ENCODE data around the gene OGFR. TPM values are rescaled to one million over a fixed set of nuclear protein-coding genes. Genes with fewer than 3 reads are reported as not detected.

OGFR gene
- total RNA-seq, 1 experiment from 2014 or later: 80.1 TPM

- no peak for TF ChIP-seq CTCF (IDR thresholded peaks at IDR 0.05; ENCODE audit: unreplicated experiment)
- intact Hi-C loops (cut with micrococcal nuclease; ENCODE audit: unreplicated experiment): no loop called here
- Mint-ChIP-seq H3K4me1 (ENCODE audit: low read depth, unreplicated experiment) (peaks cover 22% of the 10 kb centered on the region), H3K36me3 (ENCODE audit: insufficient read depth, unreplicated experiment) (peaks cover 16% of the 10 kb centered on the region), H3K9me3 (ENCODE audit: low read depth, unreplicated experiment) (no peaks in the 10 kb centered on the region), H3K4me3 (ENCODE audit: low read depth, unreplicated experiment) (no peak overlapping the region), H3K27ac (ENCODE audit: unreplicated experiment) (no peak overlapping the region), H3K27me3 (ENCODE audit: unreplicated experiment) (peaks cover under 1% of the 10 kb centered on the region)
- DNase-seq: no peak
- CTCF ChIA-PET: interaction anchor here (1.5 kb wide), 1 partner anchor 32 kb away, joined by 6 read pairs; the partner anchor contains the start of gene TCFL5
- no TSS peak for BruUV-seq (replicated peaks)
These were observed 24.9 kb downstream of the OGFR start for GRCh38 chr20:62829231-62830230.

- no peak overlapping the region for H3K27ac Mint-ChIP-seq (ENCODE audit: unreplicated experiment)
- H3K9me3 Mint-ChIP-seq (ENCODE audit: low read depth, unreplicated experiment): no peaks in the 10 kb centered on the region
- BruUV-seq (replicated peaks): no TSS peak
- peaks cover 22% of the 10 kb centered on the region for H3K4me1 Mint-ChIP-seq (ENCODE audit: low read depth, unreplicated experiment)
- H3K4me3 Mint-ChIP-seq (ENCODE audit: low read depth, unreplicated experiment): no peak overlapping the region
- H3K36me3 Mint-ChIP-seq (ENCODE audit: insufficient read depth, unreplicated experiment): peaks cover 9% of the 10 kb centered on the region
- CTCF ChIA-PET: interaction anchor here (1.5 kb wide), 1 partner anchor 32 kb away, joined by 6 read pairs; the partner anchor contains the start of gene TCFL5
- intact Hi-C loops (cut with micrococcal nuclease; ENCODE audit: unreplicated experiment): no loop called here
- no peak for TF ChIP-seq CTCF (IDR thresholded peaks at IDR 0.05; ENCODE audit: unreplicated experiment)
- H3K27me3 Mint-ChIP-seq (ENCODE audit: unreplicated experiment): peaks cover 8% of the 10 kb centered on the region
- DNase-seq: no peak
These were observed 25.6 kb downstream of the OGFR start for GRCh38 chr20:62830251-62830650.

GRCh38 chr20:62830821-62831220, 26.2 kb downstream of the OGFR start:
- no peak overlapping the region for H3K27ac Mint-ChIP-seq (ENCODE audit: unreplicated experiment)
- no peak for DNase-seq
- H3K27me3 Mint-ChIP-seq (ENCODE audit: unreplicated experiment): peaks cover 13% of the 10 kb centered on the region
- H3K9me3 Mint-ChIP-seq (ENCODE audit: low read depth, unreplicated experiment): no peaks in the 10 kb centered on the region
- BruUV-seq (replicated peaks): no TSS peak
- intact Hi-C loops (cut with micrococcal nuclease; ENCODE audit: unreplicated experiment): no loop called here
- CTCF ChIA-PET: interaction anchor here (0.9 to 1.5 kb wide), 3 partner anchors 8 to 31 kb away, joined by 3 to 6 read pairs (median 3); partner anchors contain the start of gene TCFL5
- H3K4me1 Mint-ChIP-seq (ENCODE audit: low read depth, unreplicated experiment): peaks cover 22% of the 10 kb centered on the region
- H3K36me3 Mint-ChIP-seq (ENCODE audit: insufficient read depth, unreplicated experiment): peaks cover 8% of the 10 kb centered on the region
- H3K4me3 Mint-ChIP-seq (ENCODE audit: low read depth, unreplicated experiment): peak overlapping the region; percentile 55
- TF ChIP-seq CTCF (IDR thresholded peaks at IDR 0.05; ENCODE audit: unreplicated experiment): no peak

- BruUV-seq (replicated peaks): no TSS peak
- Mint-ChIP-seq H3K4me1 (ENCODE audit: low read depth, unreplicated experiment) (peaks cover 22% of the 10 kb centered on the region), H3K9me3 (ENCODE audit: low read depth, unreplicated experiment) (no peaks in the 10 kb centered on the region), H3K27me3 (ENCODE audit: unreplicated experiment) (peaks cover 19% of the 10 kb centered on the region), H3K4me3 (ENCODE audit: low read depth, unreplicated experiment) (peak overlapping the region; percentile 55), H3K27ac (ENCODE audit: unreplicated experiment) (no peak overlapping the region), H3K36me3 (ENCODE audit: insufficient read depth, unreplicated experiment) (peaks cover 8% of the 10 kb centered on the region)
- intact Hi-C loops (cut with micrococcal nuclease; ENCODE audit: unreplicated experiment): no loop called here
- no peak for TF ChIP-seq CTCF (IDR thresholded peaks at IDR 0.05; ENCODE audit: unreplicated experiment)
- CTCF ChIA-PET: interaction anchor here (0.9 to 1.5 kb wide), 4 partner anchors 9 to 43 kb away, joined by 3 to 6 read pairs (median 3); partner anchors contain the start of gene TCFL5
- DNase-seq: peak; percentile 81
These were observed 26.7 kb downstream of the OGFR start for GRCh38 chr20:62831361-62831788.

Measured in Calu3 (cell line).